WI38 (cell line): ENCODE measurements around the gene ARL2BP.
"Not testable (repeated sequence)": the region's sequence is repeated elsewhere in the genome, so short reads cannot be mapped to it uniquely, and the experiment has no call there.

Source experiments
- H3K4me3 ChIP-seq: 2 replicates; pipeline ENCODE4 v1.5.1; 2011; ENCODE audit warnings: low read depth, mild to moderate bottlenecking, control low read depth, low read length
- TF ChIP-seq, protein P1 (sequence below): IDR thresholded peaks from 2 replicates; pipeline ENCODE4 v1.5.1; 2012; ENCODE audit warnings: low read depth, mild to moderate bottlenecking, control low read depth, low read length

Gene ARL2BP

DNA sequence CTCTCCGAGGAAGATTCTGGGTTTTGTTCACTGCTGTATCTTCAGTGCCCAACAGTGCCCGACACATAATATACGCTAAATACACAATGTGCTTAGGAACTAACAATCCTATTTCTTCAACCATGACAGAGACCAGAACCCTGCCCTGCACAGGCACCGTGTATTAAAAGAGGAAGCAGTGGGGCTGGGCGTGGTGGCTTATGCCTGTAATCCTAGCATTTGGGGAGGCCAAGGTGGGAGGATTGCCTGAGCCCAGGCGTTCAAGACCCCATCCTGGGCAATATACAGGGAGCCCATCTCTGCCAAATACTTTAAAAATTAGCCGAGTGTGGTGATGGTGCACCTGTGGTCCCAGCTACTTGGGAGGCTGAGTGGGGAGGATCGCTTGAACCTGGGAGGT, 19.3 kb downstream of the ARL2BP start:
- no peak overlapping the region for H3K4me3 ChIP-seq
- TF ChIP-seq, protein P1, sequence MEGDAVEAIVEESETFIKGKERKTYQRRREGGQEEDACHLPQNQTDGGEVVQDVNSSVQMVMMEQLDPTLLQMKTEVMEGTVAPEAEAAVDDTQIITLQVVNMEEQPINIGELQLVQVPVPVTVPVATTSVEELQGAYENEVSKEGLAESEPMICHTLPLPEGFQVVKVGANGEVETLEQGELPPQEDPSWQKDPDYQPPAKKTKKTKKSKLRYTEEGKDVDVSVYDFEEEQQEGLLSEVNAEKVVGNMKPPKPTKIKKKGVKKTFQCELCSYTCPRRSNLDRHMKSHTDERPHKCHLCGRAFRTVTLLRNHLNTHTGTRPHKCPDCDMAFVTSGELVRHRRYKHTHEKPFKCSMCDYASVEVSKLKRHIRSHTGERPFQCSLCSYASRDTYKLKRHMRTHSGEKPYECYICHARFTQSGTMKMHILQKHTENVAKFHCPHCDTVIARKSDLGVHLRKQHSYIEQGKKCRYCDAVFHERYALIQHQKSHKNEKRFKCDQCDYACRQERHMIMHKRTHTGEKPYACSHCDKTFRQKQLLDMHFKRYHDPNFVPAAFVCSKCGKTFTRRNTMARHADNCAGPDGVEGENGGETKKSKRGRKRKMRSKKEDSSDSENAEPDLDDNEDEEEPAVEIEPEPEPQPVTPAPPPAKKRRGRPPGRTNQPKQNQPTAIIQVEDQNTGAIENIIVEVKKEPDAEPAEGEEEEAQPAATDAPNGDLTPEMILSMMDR = no peak

DNA sequence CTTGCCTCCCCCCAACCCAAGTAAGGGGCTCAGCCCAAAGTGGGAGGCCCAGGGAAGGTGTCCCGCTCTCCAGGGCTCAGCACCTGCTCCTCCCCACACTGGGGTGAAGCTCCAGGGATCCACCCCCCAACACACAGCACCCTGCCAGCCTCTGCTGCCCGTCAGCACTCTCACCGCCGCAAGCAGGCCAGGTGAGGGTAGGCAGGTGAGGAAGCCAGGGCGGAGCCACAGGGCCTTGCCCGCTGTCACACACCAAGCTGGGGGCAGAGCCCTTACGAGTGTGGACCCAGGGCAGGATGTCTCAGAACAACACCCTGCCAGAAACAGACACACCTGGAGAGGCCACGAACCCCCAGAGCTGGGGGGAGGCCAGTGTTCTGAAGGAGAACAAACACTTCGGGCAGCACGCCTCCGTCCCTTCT, 19.9 kb downstream of the ARL2BP start:
- TF ChIP-seq, protein P1 = no peak
- no peak overlapping the region for H3K4me3 ChIP-seq

GRCh38 chr16:57265850-57266530, 20.9 kb downstream of the ARL2BP start:
- H3K4me3 ChIP-seq = no peak overlapping the region
- TF ChIP-seq, protein P1 = no peak

GRCh38 chr16:57266531-57267260, 21.6 kb downstream of the ARL2BP start:
- H3K4me3 ChIP-seq = no peak overlapping the region
- TF ChIP-seq, protein P1 = no peak

GRCh38 chr16:57267343-57267742, 22.3 kb downstream of the ARL2BP start:
- H3K4me3 ChIP-seq = not testable (repeated sequence)

- no peak overlapping the region for H3K4me3 ChIP-seq
- TF ChIP-seq, protein P1 = no peak
Measured at GRCh38 chr16:57268804-57269800, 24.0 kb downstream of the ARL2BP start.

GRCh38 chr16:57270221-57271062, 25.4 kb downstream of the ARL2BP start:
- TF ChIP-seq, protein P1 = no peak
- no peak overlapping the region for H3K4me3 ChIP-seq
